Bronchial epithelial cell (primary cell): ENCODE results near the gene ABCC9. TPM values are rescaled to one million over a fixed set of nuclear protein-coding genes. Genes with fewer than 3 reads are reported as not detected.

ENCODE experiments used
- DNase-seq: peaks from one replicate; pipeline ENCODE4 v3.0.0-alpha.2; 2010; ENCODE audit warnings: low read depth
- FAIRE-seq: peaks from 2 replicates; lab custom pipeline; 2011; peaks lifted over from hg19 to GRCh38; lab: Jason Lieb, UNC
- H3K27me3 ChIP-seq: 2 replicates; pipeline ENCODE4 v1.5.1; 2011; ENCODE audit warnings: low read length; ENCODE audit not compliant: control insufficient read depth, insufficient read depth
- H3K36me3 ChIP-seq: 2 replicates; pipeline ENCODE4 v1.5.1; 2011; ENCODE audit warnings: low read length; ENCODE audit not compliant: control insufficient read depth, insufficient read depth
- H3K4me3 ChIP-seq: 2 replicates; pipeline ENCODE4 v1.5.1; 2011; ENCODE audit warnings: mild to moderate bottlenecking, low read depth, low read length, control low read depth
- CTCF ChIP-seq: IDR thresholded peaks from 2 replicates; pipeline ENCODE4 v1.5.1; 2011; ENCODE audit warnings: mild to moderate bottlenecking, moderate library complexity, low read length, control low read depth, inconsistent platforms; ENCODE audit not compliant: insufficient read depth, severe bottlenecking
- total RNA-seq: library from RNA; depleted of rRNA; stranded (reverse); fragments of >200 nt; gene quantifications from 2 replicates; pipeline ENCODE4 v1.2.1, GENCODE V29; 2014

Gene ABCC9
- total RNA-seq, 1 donor from 2014 or later: 0.79 TPM

DNA sequence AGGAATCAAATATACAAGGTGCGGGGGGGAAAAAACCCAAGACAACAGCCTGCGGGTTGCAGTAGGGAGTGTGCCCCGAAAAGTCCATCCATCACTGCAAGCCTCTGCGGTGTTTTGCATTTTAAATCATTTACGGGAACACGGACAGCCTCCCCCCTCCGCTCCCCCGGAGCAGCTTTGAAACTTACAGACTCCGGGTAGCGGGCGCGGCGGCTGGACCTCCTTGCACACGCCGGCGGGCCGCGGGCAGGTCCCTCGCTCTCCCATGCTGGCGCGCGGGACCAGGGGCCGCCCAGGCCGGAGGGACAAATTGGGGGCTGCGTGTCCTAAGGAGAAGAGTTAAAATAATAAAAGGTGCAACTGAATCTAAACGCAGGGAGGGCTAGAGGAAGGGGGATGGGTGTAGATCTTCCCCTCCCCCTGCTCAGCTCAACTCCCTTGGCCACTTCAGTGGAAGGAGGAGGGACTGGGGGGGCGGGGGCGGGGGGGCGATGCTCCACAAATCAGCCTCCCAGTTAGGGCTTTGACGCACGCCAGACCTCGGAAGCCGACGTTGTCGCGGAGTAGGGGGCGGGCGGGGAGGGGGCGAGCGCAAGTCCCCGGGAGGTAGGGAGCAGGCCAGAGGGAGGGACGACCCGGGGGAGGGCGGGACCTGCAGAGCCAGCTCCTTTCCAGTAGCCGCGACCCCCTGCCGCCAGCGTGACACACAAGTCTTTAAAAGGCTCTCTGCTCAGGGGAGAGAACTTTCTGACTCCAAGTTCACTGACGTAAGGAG lies 166.7 kb downstream of the ABCC9 start, which contains the start of gene KCNJ8:
KCNJ8 (minus strand) TSS at position 349 of the 775 bp plus-strand sequence. CDS start 1,090 bp downstream, outside the sequence.
- DNase-seq (no peak), FAIRE-seq (no peak)
- Histone ChIP-seq H3K27me3 (peaks cover 2% of the 10 kb centered on the region), H3K4me3 (peak within 1 kb of the TSS; percentile 33), H3K36me3 (no peaks in the 10 kb centered on the region)
- no peak for TF ChIP-seq CTCF

DNA sequence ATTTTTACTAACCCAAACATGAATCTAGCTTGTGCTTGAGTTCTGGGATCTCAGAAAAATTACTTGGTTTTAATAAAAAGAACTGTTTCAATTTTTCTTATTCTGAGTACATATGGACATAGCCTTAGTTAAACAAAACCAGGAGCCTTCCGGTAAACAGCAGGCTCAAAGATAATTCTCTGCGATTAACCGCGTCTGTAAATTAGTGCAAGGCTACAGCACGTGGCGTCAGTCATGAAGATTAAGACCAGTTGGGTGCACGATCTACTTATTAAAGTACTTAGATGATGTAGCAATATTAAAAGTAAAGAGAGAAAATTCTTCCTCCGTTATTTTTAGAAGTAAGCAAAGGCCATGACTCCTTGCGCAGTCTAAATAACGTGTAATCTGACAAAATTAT lies 167.4 kb downstream of the ABCC9 start:
- no peak for DNase-seq
- no peaks in the 10 kb centered on the region for H3K36me3 ChIP-seq
- no peak for FAIRE-seq
- no peak overlapping the region for H3K4me3 ChIP-seq
- peaks cover 2% of the 10 kb centered on the region for H3K27me3 ChIP-seq
- no peak for TF ChIP-seq CTCF

- peaks cover 2% of the 10 kb centered on the region for H3K27me3 ChIP-seq
- FAIRE-seq: peak; percentile 40
- H3K36me3 ChIP-seq: no peaks in the 10 kb centered on the region
- no peak overlapping the region for H3K4me3 ChIP-seq
- DNase-seq: peak; percentile 4
- TF ChIP-seq CTCF: peak; percentile 39
Measured at GRCh38 chr12:21773263-21773741, 167.9 kb downstream of the ABCC9 start.

DNA sequence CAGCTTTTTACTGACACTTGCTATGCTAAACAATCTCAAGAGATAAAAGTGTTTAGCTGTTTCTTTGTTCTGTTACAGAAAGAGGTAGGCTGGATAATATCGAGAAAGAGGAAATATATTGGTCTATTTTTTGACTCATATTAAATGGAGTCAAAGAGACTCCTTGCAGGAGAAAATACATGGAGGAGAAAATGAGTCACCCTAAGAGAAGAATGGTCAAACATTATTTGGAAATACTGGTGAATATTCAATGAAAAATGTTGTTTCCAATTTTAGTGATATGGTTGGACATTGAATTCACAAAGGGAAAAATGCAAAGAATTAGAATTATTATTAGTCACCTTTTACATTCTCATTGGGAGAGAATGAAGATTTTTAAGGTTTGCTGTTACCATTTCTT lies 169.9 kb downstream of the ABCC9 start:
- Histone ChIP-seq H3K4me3 (no peak overlapping the region), H3K27me3 (peaks cover 2% of the 10 kb centered on the region), H3K36me3 (no peaks in the 10 kb centered on the region)
- FAIRE-seq (no peak), DNase-seq (peak; percentile 49)
- no peak for TF ChIP-seq CTCF

DNA sequence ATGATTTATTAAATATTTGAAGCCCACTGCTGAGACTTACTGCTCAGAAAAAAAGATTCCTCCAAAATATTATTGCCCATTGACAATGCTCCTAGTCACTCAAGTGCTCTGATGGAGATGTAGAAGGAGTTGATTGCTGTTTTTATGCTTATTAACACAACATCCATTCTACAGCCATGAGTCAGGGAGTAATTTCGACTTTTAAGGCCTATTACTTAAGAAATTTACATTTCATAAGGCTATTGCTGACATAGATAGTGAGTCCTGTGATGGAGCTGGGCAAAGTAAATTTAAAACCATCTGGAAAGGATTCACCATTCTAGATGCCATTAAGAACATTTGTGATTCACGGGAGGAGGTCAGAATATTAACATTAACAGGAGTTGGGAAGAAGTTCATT lies 171.9 kb downstream of the ABCC9 start:
- no peak for DNase-seq

More for the DNA sequence above, 171.9 kb downstream of the ABCC9 start:
- no peak for TF ChIP-seq CTCF
- peaks cover 2% of the 10 kb centered on the region for H3K27me3 ChIP-seq
- no peaks in the 10 kb centered on the region for H3K36me3 ChIP-seq
- no peak for FAIRE-seq
- H3K4me3 ChIP-seq: no peak overlapping the region
